IPS-18a (cell line): ENCODE measurements around the gene DUS1L.

Experiments used
- H3K27ac ChIP-seq: one replicate; pipeline ENCODE4 v1.5.1; 2013; ENCODE audit warnings: low read length
- H3K27me3 ChIP-seq: one replicate; pipeline ENCODE4 v1.6.1; 2013; ENCODE audit warnings: mild to moderate bottlenecking, low read length; ENCODE audit not compliant: control insufficient read depth, insufficient read depth
- H3K36me3 ChIP-seq: one replicate; pipeline ENCODE4 v1.6.1; 2013; ENCODE audit warnings: low read depth, low read length; ENCODE audit not compliant: control insufficient read depth
- H3K4me1 ChIP-seq: one replicate; pipeline ENCODE4 v1.6.1; 2013; ENCODE audit warnings: low read depth, low read length; ENCODE audit not compliant: control insufficient read depth
- H3K4me3 ChIP-seq: one replicate; pipeline ENCODE4 v1.5.1; 2013; ENCODE audit warnings: low read length
- H3K9ac ChIP-seq: one replicate; pipeline ENCODE4 v1.6.1; 2013; ENCODE audit warnings: mild to moderate bottlenecking, low read length, moderate library complexity
- H3K9me3 ChIP-seq: one replicate; pipeline ENCODE4 v1.6.1; 2013; ENCODE audit warnings: low read depth, low read length; ENCODE audit not compliant: control insufficient read depth

DUS1L gene

GRCh38 chr17:82065638-82066303 is at the start of gene DUS1L:
DUS1L (minus strand) TSS chr17:82065804; CDS start chr17:82065059, 745 bp downstream.
- peak within 1 kb of the TSS; percentile 62 for H3K9ac ChIP-seq
- H3K27ac ChIP-seq = no peak within 1 kb of the TSS
- peak within 1 kb of the TSS; percentile 75 for H3K4me3 ChIP-seq
- no peaks in the 10 kb centered on the region for H3K4me1 ChIP-seq
- peaks cover 4% of the 10 kb centered on the region for H3K27me3 ChIP-seq
- H3K9me3 ChIP-seq = no peaks in the 10 kb centered on the region
- peaks cover 14% of the 10 kb centered on the region for H3K36me3 ChIP-seq

DNA sequence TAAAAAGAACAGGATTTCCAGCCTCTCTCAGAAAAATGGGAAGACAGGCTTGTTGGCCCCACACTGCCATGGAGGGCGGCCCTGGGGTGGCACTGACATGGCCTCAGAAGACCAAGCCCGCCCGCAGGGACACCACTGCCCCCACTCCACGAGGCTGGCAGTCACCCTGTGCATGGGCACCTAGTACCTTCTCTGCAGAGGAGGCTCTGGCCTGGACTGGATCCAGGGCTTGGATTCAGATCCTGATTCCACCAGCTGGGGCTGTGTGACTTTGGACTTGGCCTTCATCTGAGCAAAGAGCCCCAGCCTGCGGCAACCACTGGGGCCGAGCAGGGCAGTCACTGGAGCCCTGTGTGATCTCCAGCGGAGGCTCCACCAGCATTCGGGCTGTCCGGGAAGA is 49.3 kb upstream of the DUS1L start:
- H3K27ac ChIP-seq = no peak overlapping the region

DNA sequence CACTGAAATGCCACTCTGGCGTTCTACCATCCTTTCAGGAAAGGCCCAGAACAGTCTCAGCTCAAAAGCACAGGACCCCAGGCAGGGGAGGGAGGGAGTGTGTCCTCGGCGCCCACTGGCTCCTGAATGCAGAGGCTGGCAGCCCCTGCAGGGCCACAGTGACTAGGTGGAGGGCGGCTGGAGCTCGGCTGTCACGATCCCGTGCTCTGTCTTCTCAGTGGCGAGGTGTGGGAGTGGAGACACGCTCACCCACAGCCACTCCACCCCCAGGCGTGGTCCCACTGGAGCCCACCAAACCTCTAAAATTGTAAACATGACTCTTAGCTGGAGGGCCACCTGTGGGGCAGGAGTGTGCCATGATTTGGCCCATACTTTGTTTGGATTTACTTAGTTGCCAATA is 48.8 kb upstream of the DUS1L start:
- H3K9me3 ChIP-seq = no peaks in the 10 kb centered on the region
- H3K27ac ChIP-seq = no peak overlapping the region
- H3K36me3 ChIP-seq = no peaks in the 10 kb centered on the region
- H3K4me1 ChIP-seq = no peaks in the 10 kb centered on the region
- peaks cover 4% of the 10 kb centered on the region for H3K27me3 ChIP-seq
- H3K4me3 ChIP-seq = no peak overlapping the region
- H3K9ac ChIP-seq = no peak overlapping the region

More for the DNA sequence above, 49.3 kb upstream of the DUS1L start:
- no peaks in the 10 kb centered on the region for H3K9me3 ChIP-seq
- H3K4me1 ChIP-seq = no peaks in the 10 kb centered on the region
- no peak overlapping the region for H3K9ac ChIP-seq
- peaks cover 4% of the 10 kb centered on the region for H3K27me3 ChIP-seq
- H3K36me3 ChIP-seq = no peaks in the 10 kb centered on the region
- no peak overlapping the region for H3K4me3 ChIP-seq

GRCh38 chr17:82113941-82114340 is 48.3 kb upstream of the DUS1L start:
- Histone ChIP-seq H3K4me1 (no peaks in the 10 kb centered on the region), H3K27me3 (peaks cover 6% of the 10 kb centered on the region), H3K27ac (no peak overlapping the region), H3K9ac (no peak overlapping the region), H3K4me3 (no peak overlapping the region), H3K36me3 (no peaks in the 10 kb centered on the region), H3K9me3 (no peaks in the 10 kb centered on the region)

- no peaks in the 10 kb centered on the region for H3K36me3 ChIP-seq
- no peaks in the 10 kb centered on the region for H3K9me3 ChIP-seq
- no peak overlapping the region for H3K27ac ChIP-seq
- no peak overlapping the region for H3K4me3 ChIP-seq
- peaks cover 9% of the 10 kb centered on the region for H3K27me3 ChIP-seq
- no peaks in the 10 kb centered on the region for H3K4me1 ChIP-seq
- no peak overlapping the region for H3K9ac ChIP-seq
Measured at GRCh38 chr17:82113422-82113821, 47.8 kb upstream of the DUS1L start.

- Histone ChIP-seq H3K9me3 (no peaks in the 10 kb centered on the region), H3K9ac (no peak overlapping the region), H3K27me3 (peaks cover 9% of the 10 kb centered on the region), H3K27ac (no peak overlapping the region), H3K36me3 (no peaks in the 10 kb centered on the region), H3K4me1 (no peaks in the 10 kb centered on the region), H3K4me3 (no peak overlapping the region)
Measured at GRCh38 chr17:82112914-82113311, 47.3 kb upstream of the DUS1L start.

DNA sequence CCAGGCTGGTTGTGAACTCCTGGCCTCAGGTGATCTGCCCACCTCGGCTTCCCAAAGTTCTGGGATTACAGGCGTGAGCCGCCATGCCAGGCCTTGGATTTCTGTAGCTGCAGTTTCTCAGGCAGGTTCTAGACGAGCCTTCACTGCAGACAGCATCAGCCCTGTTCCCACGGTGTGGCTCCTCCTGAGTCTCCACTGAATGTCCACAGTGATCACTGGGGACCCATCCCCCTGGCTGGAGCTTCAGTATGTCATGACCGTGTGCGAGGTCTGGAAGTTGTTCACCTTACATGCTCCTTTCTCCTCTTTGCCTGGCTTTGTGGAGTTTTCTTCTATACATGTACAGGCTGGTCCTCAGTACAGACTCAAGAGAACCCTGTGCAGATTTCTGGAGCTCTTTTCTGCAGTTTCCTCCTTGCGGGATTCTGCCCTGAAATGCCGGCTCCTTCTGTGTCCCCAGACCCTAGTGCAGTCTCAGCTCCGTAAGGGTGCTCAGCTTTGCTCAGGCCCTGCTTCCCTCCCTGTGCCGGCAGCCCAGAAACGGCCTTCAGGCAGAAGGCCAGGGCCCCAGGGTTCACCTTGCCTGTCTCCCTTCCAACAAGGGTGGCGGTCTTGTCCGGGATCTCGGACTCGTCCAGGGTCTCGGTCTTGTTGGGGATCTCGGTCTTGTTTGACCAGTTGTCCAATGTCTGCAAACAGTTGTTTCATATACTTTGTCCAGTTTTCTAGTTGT is 46.7 kb upstream of the DUS1L start:
- Histone ChIP-seq H3K27ac (no peak overlapping the region), H3K27me3 (peaks cover 9% of the 10 kb centered on the region), H3K36me3 (no peaks in the 10 kb centered on the region), H3K9ac (no peak overlapping the region), H3K9me3 (no peaks in the 10 kb centered on the region), H3K4me3 (no peak overlapping the region), H3K4me1 (no peaks in the 10 kb centered on the region)

DNA sequence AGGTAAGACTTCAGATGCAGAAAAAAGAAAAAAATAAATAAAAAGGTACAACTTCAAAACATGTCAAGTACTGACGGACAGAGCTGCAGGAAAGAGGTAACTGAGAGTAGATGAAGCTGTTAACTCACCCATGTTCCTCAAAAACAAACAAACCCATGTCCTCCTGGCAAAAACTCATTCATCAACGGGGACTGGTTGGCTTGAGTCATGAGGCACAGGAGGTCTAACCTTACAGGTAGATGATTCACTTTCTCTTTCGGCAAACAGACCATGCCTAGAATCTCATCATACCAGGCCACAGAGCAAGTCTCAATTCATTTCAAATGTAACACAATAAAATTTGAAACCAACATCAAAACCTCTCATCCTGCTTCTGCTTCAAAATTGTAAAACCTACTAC is 44.7 kb upstream of the DUS1L start:
- Histone ChIP-seq H3K36me3 (no peaks in the 10 kb centered on the region), H3K4me3 (no peak overlapping the region), H3K27me3 (peaks cover 9% of the 10 kb centered on the region), H3K27ac (no peak overlapping the region), H3K4me1 (peaks cover 4% of the 10 kb centered on the region), H3K9ac (no peak overlapping the region), H3K9me3 (no peaks in the 10 kb centered on the region)

DNA sequence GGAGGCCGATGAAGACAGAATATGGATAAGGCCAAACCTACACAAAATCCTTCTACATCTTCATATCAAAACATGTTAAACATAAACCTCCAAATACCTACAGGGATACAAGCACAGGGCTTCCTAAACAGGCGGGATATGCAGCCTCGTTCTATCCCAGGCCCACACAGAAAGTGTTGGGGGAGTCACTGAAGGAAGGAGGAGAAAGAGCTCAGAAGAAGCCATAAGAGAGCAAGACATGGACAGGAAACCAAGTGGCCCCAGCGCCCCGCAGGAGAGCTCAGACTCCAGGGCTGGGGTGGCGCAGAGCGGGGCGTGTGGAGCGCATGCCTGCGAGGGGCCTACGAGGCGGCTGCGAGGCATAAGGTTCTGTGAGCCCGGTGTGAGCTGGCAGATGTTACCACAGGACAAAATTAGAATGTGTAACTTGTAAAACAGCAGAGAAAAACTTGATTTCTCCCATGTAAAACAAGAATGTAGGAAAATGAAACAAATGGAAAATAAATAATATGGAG is 43.4 kb upstream of the DUS1L start:
- Histone ChIP-seq H3K4me3 (no peak overlapping the region), H3K9ac (no peak overlapping the region), H3K4me1 (peaks cover 6% of the 10 kb centered on the region), H3K27ac (no peak overlapping the region), H3K36me3 (no peaks in the 10 kb centered on the region), H3K9me3 (no peaks in the 10 kb centered on the region), H3K27me3 (peaks cover 9% of the 10 kb centered on the region)

- Histone ChIP-seq H3K9me3 (no peaks in the 10 kb centered on the region), H3K9ac (no peak overlapping the region), H3K27me3 (peaks cover 9% of the 10 kb centered on the region), H3K4me3 (no peak overlapping the region), H3K36me3 (no peaks in the 10 kb centered on the region), H3K27ac (no peak overlapping the region), H3K4me1 (peaks cover 11% of the 10 kb centered on the region)
Measured at GRCh38 chr17:82108496-82108945, 42.9 kb upstream of the DUS1L start.

- no peak overlapping the region for H3K27ac ChIP-seq
- H3K27me3 ChIP-seq = peaks cover 9% of the 10 kb centered on the region
- no peaks in the 10 kb centered on the region for H3K36me3 ChIP-seq
- H3K4me3 ChIP-seq = no peak overlapping the region
- no peak overlapping the region for H3K9ac ChIP-seq
- H3K4me1 ChIP-seq = peaks cover 15% of the 10 kb centered on the region
- H3K9me3 ChIP-seq = no peaks in the 10 kb centered on the region
Measured at GRCh38 chr17:82108038-82108437, 42.4 kb upstream of the DUS1L start.
